Uterus (tissue), 2 donors: Measurements from ENCODE around the gene MMP20.

Source experiments
- CTCF ChIP-seq, 4 experiments: fragments of 200-600 bp in 2 of 4; fragments of 450-650 bp in 2 of 4; sonication (generic) in 2 of 4; IDR thresholded peaks; one replicate each; pipeline ENCODE4 v1.5.1; 2016 to 2019; ENCODE audit warnings: antibody characterized with exemption in 4 of 4, mild to moderate bottlenecking in 2 of 4, moderate library complexity in 1 of 4
- POLR2A ChIP-seq, 2 donors: fragments of 450-650 bp; IDR thresholded peaks; one replicate each; pipeline ENCODE4 v1.6.1; 2016; ENCODE audit warnings: antibody characterized with exemption in 2 of 2, mild to moderate bottlenecking in 1 of 2, moderate library complexity in 1 of 2

DNA sequence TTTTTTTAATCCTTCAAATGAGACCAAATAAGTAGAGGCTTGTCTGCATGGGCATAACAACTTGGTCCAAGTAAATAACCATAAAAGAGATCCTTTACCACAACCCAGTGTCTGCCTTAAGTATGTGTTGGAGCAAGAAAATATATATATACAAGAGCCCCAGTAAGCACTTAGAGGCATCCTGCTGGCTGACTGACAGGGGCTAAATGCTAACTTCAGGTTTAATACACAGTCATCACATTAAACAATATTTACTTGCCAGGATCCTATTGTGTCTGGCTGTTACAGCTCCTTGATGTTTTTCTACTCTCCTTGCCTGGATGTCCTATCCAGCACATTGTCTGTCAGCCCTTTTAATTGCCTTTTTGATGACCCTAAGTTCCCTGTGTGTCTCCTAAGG is 37.5 kb upstream of the MMP20 start:
- TF ChIP-seq CTCF (IDR thresholded peaks at IDR 0.05) (no peak), POLR2A (IDR thresholded peaks at IDR 0.05) (no peak)
